ENCODE measurements around the gene LYSMD3.
A peak's percentile ranks its signal among the peaks of the same experiment; 100 is the strongest.
"Not testable (repeated sequence)": the region's sequence is repeated elsewhere in the genome, so short reads cannot be mapped to it uniquely, and the experiment has no call there.

Gene LYSMD3

DNA sequence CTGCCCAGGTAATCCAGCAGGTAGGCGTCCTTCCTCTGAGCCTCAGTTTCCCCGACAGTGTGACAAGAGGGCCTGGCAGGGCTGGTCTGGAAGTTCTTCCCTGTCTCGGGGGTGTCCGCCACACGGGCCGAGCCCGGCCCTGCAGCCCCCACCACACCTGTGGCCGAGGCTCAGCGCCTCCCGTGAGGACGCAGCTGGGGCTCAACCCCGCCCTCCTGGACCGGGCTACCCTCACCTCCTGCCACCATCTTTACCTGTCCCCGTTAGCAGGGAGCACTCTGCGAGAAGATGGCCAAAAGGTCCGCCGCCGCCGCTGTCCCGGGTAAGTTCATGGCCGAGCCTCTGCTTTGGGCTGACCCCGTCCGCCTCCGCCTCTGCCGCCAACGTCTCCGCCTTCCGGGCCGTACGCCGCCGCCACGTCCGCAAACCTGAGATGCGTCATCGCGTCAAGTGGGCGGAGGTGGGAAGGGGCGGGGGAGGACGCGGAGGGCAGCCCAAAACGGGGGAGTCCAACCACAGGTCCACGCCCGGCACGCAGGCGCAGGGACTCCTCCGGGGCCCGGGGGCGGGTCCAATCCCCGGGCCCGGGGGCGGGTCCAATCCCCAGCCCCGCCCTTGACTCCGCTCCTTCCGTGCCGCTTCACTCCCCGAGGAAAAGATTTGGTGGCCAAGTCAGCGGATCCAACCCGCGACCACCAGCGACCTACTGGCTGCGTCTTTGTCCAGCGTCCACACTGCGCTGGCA lies at the start of gene LYSMD3:
Gene LYSMD3, minus strand, starts transcription at position 391 of the 745 bp plus-strand sequence. CDS start 4,295 bp downstream, outside the sequence.
- peak; percentile 94 to 95 for DNase-seq

DNA sequence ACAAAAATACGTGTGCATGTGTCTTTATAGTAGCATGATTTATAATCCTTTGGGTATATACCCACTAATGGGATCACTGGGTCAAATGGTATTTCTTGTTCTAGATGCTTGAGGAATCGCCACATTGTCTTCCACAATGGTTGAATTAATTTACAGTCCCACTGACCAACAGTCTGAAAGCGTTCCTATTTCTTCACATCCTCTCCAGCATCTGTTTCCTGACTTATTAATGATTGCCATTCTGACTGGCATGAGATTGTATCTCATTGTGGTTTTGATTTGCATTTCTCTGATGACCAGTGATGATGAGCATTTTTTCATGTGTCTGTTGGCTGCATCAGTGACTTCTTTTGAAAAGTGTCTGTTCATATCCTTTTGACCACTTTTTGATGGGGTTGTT lies 47.2 kb upstream of the LYSMD3 start:
- not testable (repeated sequence) for DNase-seq

DNA sequence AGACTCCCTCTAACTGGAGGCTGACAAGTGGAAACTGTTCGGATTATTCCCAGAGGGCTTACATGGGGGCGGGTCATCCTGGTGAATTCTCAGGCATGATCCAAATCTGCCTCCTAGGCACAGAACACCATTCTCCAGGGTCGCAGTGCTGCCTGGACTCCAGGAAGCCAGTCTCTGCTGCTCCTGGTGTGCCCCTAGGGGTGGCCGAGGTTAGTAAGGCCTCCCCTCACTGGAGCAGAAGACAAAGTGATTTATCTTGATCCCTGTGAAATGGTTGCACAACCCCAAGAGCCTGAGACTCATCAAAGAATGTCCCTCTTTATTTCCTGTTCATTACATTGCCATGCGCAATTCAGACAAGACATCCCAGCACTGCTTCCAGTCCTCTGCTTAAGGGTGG lies 46.3 kb upstream of the LYSMD3 start:
- DNase-seq, result no peak

DNA sequence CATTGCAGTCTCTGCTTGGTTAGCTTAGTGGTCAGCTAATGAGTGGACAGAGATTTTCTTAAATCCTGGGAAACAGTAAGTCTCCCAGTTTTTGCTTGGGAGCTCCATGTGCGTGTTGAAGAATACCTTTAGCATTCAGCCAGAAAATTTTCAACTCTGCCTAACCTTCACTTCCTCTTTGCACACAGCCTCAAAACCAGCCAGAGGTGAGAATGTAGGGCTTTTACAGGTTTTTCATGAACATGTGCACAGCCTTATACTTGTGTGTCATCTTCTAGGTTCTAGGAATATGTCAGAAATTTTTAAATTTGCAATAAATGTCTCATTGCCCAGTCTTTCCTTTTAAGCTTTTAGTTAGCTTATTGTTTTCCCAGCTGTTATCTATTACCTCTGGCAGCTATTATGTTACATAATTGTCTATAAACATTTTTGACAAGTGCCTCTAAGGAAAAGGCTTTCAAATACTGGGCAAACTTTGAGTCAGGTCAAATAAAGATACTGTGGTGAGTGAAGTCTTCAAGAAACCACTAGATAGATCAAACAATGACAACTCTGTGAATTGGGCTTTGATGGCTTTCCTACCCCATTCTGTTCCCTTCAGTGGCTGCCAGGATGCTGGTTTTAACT lies 41.9 kb upstream of the LYSMD3 start:
- no peak for DNase-seq

DNA sequence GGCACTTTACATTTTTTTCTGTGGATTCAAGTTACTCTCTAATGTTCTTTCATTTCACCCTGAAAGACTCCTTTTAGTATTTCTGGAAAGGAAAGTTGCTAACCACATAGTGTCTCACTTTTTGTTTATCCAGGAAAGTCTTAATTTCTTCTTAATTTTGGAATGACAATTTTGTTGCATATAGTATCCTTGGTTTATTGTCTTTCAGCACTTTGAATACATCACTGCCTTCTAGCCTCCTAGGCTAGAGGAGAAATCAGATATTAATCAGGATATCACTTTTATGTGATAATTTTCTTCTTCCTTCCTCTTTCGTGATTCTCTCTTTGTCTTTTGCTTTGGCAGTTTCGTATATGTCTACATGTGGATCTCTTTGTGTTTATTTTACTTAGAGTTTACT lies 40.6 kb upstream of the LYSMD3 start:
- no peak for DNase-seq

DNA sequence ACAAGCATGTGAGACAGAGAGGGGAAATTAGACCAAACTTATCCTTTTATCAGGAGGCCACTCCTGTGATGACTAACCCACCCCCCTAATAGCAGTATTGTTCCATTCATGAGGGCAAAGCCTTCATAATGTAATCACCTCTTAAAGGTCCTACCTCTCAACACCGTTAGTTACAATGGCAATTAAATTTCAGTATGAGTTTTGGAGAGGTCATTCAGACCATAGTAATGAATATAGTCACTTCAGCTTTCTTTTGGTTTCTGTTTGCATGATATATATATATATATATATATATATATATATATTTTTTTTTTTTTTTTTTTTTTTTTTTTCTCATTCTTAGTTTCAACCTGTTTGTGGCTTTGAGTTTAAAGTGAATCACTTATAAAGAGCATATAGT lies 39.7 kb upstream of the LYSMD3 start:
- DNase-seq, result no peak

DNA sequence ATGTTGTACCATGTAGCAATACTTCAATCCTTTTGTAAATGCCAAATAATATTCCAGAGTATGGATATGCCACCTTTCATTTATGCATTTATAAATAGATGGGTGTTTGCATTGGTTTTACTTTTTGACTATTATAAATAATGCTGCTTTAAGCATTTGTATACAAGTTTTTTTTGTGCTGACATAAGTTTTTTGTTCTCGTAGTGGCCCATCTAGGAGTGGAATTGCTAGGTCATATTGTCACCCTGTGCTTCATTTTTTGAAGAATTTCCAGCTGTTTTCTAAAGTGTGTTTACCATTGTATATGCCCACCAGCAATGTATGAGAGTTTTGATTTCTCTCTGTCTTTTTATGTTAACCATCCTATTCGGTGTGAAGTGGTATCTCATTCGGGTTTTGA lies 36.1 kb upstream of the LYSMD3 start:
- no peak for DNase-seq

DNA sequence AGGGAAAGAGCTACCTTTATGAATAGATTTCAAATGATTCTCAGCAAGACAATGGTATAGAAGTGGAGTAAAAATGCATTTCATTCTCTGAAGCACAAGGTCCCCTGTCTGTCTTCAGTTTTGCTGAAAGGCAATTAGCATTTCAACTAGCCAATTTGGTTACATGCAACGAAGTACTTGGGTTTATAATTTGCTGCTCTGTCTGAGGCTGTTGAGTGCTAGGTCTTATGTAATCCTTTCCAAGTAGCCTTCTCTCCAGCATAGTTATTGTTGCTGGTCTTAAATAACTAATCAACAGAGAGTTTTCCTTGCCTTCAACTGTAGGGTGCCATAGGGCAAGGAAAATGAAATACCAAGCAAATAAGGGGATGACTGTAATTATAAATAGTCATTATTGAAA lies 33.7 kb upstream of the LYSMD3 start:
- no peak for DNase-seq

DNA sequence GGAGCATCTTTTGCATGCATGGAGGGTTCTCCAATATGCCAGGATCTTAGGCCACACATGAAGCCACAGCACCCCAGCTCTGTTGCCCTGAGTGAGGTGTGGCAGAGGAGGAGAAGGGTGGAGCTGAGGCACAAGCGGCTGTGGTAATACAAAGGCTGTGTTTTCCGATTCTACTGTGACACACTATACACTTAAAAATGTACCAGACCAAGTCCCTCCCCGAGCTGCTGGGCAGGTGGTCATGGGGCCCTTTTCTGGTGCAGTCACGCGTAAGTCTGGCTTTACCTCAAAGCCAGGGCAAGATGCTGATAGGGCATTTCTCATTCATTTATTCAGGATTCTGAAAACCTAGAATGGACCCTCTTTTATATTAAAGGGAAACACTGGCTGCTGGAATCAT lies 33.0 kb upstream of the LYSMD3 start:
- no peak for DNase-seq

DNA sequence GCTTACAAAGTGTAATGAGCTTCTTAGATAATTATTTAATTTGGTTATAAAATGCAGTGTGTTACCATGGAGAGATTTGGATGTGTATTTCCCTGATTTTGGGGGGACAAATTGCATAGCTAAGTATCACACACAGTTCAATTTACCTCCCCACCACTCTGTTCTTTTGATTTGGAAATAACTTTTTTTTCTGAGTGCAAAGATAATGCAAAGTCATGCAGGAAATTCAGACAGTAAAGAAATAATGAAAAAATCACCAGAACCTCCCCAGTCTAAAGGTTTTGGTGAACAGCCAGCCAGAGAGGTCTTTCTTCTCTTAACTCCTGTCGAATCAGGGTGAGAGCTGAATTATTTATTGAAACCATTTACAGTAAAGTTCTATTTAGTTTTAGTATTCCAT lies 32.4 kb upstream of the LYSMD3 start:
- DNase-seq, result no peak

DNA sequence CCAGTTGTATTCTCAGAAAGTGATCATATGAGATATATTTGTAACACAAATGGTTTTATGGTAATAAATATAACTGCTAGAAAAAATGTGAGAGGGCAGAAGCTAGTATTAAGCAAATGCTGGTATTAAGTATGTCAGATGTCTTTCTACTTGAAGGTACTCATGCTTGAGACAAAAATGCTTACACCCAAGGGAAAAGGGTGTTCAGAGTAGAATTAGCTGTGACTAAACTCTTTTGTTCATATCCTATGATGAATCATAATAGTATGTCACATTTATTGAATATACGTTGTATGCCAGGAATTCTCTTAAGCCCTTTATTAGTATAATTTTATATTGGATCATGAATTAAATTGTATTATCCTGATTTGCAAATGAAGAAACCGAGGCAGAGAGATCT lies 31.4 kb upstream of the LYSMD3 start:
- DNase-seq, result no peak

DNA sequence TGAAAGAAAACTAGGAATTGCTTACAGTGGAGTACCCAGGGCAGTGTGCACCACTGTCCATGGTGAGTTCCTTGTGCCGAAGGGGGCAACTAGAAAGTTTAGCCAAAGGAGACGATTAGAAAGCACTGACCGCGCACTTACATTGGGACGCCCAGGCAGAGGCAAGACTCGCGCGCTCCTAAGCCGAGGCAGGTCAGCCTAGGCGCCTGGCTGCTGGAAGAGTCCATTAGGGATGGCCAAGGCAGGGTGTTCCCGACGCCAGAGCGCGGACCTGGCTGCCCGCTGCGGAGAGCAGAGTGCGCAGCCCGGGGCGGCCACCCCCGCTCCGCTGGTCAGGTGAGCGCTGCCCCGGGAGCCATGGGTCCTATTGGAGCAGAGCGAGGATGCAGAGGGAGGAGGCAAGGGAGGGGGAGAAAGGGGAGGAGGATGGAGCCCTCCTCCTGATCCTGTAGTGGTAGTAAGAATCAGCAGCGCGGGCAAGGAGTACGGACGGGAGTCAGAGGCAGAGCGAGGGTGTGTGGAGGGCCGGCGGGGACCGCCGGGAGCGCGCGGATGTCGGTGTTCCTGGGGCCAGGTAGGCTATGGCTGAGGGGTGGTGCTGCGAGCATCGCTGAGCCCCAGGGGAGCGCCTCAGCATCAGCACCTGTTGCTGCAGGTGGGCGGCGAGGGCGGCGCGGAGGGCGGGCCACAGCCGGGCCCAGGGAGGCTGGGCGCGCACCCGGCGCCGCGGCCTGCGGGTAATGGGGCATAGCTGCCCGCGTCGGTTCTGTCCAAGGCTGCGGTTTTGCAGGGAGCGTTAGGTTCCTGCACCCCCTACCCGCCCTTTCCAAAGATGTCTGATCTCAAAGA lies 29.2 kb upstream of the LYSMD3 start, which contains the start of gene ADGRV1:
Gene ADGRV1, plus strand, starts transcription at position 454 of the 849 bp plus-strand sequence. Its CDS starts 99 bp downstream, at position 553.
- DNase-seq, result peak in 1 of 2 donors; percentile 14

DNA sequence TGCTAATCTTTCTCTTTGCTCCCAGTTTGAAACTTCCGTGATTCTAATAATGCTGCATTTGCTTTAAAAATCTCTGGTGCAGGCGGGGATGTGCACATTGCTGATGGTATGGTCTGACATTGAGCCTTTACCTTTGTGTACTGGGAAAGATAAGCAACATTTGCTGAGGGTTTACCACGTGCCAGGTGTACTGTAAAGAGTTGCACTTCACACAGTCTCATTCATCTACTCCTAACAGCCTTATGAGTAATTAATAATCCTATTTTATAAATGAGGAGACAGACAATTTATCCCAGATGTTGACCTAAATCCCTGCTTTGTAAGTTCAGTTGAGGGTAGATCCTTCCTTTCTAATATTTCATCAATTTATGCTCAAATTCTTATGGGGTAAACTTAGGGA lies 28.5 kb upstream of the LYSMD3 start:
- DNase-seq, result no peak

DNA sequence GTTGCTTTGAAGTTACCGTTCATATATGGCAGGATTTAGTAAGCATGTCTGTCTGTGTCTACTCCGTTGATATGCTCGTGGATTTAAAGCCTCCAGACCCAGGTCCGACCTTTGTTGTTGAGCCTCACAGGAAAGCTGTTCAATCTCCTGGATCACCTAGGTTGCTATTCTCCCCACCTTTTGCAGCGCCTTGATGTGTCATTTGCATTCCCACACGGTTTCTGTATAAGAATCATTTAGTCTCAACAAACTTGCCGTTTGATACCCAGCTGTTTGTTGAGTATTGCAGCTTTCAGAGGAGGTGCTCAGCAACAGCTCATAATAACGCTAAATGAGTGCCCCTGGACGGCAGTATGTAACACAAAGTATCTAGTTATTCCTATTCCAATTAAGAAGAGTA lies 28.0 kb upstream of the LYSMD3 start:
- no peak for DNase-seq

DNA sequence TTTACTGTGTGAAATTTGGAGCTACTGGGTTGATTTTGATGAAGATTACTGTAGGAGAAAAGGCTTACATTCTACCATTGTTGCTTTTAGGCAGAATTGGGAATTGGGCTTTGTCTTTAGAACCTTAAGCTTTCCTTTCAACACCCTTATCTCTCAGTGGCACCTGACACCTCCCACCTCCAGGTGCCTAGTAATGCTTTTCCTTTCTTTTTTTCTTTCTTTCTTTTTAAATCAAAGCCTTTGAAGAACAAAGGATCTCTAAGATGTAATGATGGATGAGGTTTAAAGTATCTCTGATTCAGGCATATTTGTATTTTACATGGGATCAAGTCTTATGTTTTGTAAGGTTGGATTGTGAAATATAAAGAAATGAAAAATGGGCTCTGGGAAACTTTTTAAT lies 26.3 kb upstream of the LYSMD3 start:
- DNase-seq, result no peak

DNA sequence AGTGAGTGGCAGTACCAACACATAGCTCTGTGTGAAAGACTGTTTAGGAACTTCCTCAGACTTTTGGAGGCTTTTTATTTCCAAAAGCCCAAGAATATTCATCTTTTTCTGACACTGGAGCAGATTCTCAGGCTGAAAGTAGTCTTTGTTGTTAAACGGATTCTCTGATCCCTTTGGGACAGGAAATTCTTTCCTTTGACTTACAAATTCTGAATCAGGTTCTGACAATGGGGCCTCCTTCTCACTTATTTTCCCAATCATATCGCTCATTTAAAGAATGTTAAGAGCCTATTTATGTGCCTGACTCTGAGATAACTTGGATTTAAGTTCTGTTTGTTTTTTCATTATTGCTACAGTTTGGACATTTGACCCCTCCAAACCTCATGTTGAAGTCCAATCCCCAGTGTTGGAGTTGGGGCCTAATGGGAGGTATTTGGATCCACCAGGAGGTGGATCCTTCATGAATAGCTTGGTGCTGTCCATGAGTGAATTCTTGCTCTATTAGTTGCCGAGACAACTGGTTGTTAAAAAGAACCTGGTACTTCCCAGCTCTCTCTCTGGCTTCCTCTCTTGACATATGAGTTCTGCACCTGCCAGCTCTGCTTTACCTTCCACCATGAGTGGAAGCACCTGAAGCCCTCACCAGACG lies 25.1 kb upstream of the LYSMD3 start:
- DNase-seq, result no peak

DNA sequence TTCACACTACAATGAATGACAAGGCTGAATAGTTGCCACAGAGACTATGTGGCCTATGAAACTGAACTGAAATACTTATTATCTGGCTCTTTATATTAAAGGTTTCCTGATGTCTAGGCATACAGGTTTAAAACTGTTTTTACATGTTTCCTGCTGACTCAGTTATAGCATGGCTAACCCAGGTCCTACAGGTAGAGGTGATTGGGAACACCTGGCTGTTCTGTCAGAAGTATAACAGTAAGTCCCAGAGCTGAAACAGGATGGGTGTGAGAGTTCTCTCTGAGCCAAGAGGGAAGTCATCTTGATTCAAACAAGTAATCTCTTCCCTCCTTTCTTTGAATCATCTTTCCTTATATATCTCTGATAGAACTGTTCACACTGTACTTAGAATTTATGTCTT lies 24.3 kb upstream of the LYSMD3 start:
- DNase-seq, result no peak

DNA sequence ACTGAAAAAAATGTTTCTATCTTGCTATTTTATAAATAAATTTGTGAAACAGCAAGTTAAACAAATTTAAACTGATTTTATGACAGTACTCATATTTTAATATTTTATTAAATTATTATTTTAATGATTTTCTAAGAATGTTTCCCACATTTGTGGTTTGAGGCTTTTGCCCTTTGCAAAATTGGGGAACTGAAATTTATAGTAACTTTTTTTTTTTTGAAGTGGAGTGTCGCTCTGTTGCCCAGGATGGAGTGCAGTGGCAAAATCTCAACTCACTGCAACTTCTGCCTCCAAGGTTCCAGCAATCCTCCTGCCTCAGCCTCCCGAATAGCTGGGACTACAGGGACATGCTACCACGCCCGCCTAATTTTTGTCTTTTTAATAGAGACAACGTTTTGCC lies 22.0 kb upstream of the LYSMD3 start:
- DNase-seq, result no peak

DNA sequence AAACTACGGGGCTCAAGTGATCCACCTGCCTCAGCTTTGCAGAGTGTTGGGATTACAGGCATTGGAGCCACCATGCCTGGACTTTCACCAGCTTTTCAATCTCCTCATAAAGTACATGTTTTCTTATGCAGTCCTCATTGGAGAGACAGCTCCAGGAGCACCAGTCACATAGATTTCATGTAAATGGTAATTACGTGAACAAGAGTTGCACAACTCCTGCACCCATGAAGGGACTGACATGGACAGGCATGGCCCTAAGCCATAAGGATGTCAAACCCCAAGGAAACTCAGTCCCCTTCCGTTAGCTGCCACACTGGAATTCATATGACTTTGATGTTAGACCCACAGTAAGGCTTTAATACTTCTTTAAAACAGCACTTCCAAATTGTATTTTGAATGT lies 21.6 kb upstream of the LYSMD3 start:
- no peak for DNase-seq

DNA sequence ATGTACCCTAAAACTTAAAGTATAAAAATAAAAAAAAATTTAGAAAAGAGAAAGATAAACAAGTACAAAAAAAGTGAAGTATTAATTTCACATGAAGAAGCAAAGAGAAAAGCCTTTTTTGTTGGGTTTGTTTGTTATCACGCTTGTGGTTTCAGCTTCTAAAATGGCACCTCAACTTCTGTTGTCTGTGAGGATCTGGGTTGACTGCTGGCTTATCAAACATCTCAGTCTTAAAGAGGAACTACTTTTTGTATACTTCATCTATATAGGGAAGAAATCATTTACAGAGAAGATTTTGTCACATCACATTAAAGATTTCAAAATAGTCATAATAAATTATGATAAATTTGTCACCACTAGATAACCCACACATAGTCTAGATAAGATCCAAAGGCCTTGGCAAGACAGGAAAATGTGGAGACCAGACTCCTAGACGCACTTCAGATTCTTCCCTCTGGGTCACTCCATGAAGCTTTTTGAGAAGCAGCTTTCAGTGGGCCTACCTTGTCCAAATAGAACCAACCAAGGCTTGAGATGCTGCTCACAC lies 20.4 kb upstream of the LYSMD3 start:
- no peak for DNase-seq

DNA sequence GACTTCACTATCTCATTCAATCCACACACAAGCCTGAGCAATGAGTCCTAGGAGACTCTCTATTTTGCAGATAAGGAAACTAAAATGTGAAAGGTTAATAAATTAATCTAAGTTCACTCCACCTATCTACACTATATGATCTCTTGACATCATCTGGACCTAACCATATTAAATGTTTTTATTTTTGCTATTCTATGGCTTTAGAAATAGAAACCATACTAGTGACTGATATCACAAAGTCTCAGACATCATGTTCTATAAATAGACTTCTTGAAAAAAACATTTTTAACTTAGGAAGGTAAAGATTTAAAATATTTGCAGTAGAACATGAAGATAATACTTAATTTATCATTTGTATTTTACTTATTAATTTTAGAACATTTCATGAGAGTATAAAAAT lies 19.8 kb upstream of the LYSMD3 start:
- DNase-seq, result no peak

DNA sequence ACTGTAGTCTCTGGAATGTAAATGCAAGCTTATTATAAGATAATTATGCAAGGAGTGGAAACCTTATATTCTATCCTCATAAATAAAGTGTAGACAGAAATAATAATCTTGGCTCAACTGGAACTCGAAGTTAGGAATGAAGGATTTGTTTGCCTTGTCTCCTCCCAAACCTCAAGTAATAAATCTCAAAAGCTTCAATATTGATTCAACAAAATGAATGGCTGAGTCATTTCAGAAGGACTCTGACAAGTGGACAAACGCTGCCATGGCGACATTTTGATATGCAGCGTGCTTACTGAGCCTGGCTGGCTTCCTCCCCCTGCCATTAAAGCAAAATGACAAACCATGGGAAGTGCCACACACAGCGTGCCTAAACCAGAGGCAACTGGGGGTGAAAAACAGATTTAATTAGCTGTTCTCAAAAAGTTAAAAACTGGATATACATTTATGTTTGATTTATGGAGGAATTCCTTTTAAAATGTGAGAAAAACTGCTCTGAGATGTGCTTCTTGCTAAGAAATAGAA lies 18.7 kb upstream of the LYSMD3 start:
- no peak for DNase-seq

DNA sequence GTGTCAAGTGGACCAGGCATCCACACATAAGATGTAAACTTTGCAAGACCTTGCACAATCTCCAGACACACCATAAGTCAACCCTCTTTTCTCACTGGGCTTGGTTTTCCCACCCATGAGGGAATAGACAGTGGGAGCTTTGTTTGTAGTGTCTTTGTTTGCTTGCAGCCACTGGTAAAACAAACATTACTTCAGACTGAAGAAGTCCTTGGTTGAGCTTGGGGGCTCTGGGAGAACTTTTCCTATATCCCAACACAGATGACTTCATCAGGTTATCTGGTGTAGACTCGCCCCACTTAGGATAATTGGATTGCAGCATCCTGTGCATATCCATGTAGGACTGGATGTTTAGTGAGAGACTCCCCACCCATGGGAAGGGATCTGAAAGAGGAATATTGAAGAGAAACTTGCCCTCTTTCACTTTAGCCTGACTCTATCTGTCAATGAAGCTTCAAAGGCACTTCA lies 17.7 kb upstream of the LYSMD3 start:
- DNase-seq, result no peak

All from stimulated activated CD4-positive, alpha-beta T cell treated with anti-CD3 and anti-CD28 coated beads, Interleukin-2, amount 100 ng/mL, for 24 hours (primary cell).